CD4-positive, alpha-beta T cell treated with Interleukin-17A for 1 hour (primary cell): ENCODE data around the gene KCMF1.
A peak's percentile ranks its signal among the peaks of the same experiment; 100 is the strongest.
"Not testable (repeated sequence)": the region's sequence is repeated elsewhere in the genome, so short reads cannot be mapped to it uniquely, and the experiment has no call there.

Source experiments
- DNase-seq: peaks from one replicate; pipeline ENCODE4 v3.0.0-alpha.2; 2020

KCMF1 gene

GRCh38 chr2:84970868-84971509 lies at the start of gene KCMF1:
KCMF1 (plus strand) TSS chr2:84971161; CDS start chr2:84971452, 291 bp downstream.
- DNase-seq, result peak; percentile 79

- no peak for DNase-seq
These were observed 48.0 kb upstream of the KCMF1 start for GRCh38 chr2:84923009-84923408.

- peak; percentile 86 for DNase-seq
These were observed 46.5 kb upstream of the KCMF1 start for GRCh38 chr2:84924173-84925106.

GRCh38 chr2:84925336-84925723 lies 45.6 kb upstream of the KCMF1 start:
- no peak for DNase-seq

- DNase-seq, result peak; percentile 98
These were observed 45.1 kb upstream of the KCMF1 start for GRCh38 chr2:84925724-84926376.

- no peak for DNase-seq
These were observed 43.7 kb upstream of the KCMF1 start for GRCh38 chr2:84927275-84927627.

- no peak for DNase-seq
These were observed 39.6 kb upstream of the KCMF1 start for GRCh38 chr2:84931384-84931821.

- DNase-seq, result peak; percentile 63
These were observed 32.6 kb upstream of the KCMF1 start for GRCh38 chr2:84938194-84938879.

- DNase-seq, result peak; percentile 91
These were observed 31.4 kb upstream of the KCMF1 start for GRCh38 chr2:84939426-84940087.

GRCh38 chr2:84940088-84940470 lies 30.9 kb upstream of the KCMF1 start:
- DNase-seq, result no peak

- DNase-seq, result no peak
These were observed 30.0 kb upstream of the KCMF1 start for GRCh38 chr2:84940831-84941412.

- no peak for DNase-seq
These were observed 28.8 kb upstream of the KCMF1 start for GRCh38 chr2:84942166-84942565.

- DNase-seq, result no peak
These were observed 28.0 kb upstream of the KCMF1 start for GRCh38 chr2:84942964-84943421.

- no peak for DNase-seq
These were observed 26.6 kb upstream of the KCMF1 start for GRCh38 chr2:84944295-84944909.

- DNase-seq, result not testable (repeated sequence)
These were observed 25.1 kb upstream of the KCMF1 start for GRCh38 chr2:84945838-84946203.

GRCh38 chr2:84946204-84947009 lies 24.6 kb upstream of the KCMF1 start:
- peak; percentile 68 for DNase-seq

- DNase-seq, result no peak
These were observed 23.9 kb upstream of the KCMF1 start for GRCh38 chr2:84947010-84947593.

GRCh38 chr2:84953535-84953934 lies 17.4 kb upstream of the KCMF1 start:
- DNase-seq, result no peak

- DNase-seq, result no peak
These were observed 16.6 kb upstream of the KCMF1 start for GRCh38 chr2:84954329-84954728.
